Stimulated activated CD8-positive, alpha-beta memory T cell treated with anti-CD3 and anti-CD28 coated beads, Interleukin-15, amount 100 ng/mL, for 1 hour (primary cell): ENCODE data around the gene LIPG.
"Not testable (repeated sequence)": the region's sequence is repeated elsewhere in the genome, so short reads cannot be mapped to it uniquely, and the experiment has no call there.

Experiments
- DNase-seq: peaks from one replicate; pipeline ENCODE4 v3.0.0-alpha.2; 2020; ENCODE audit warnings: low read depth

The LIPG gene

GRCh38 chr18:49573835-49574234 is 12.0 kb downstream of the LIPG start:
- DNase-seq: no peak

- not testable (repeated sequence) for DNase-seq
These were observed 17.2 kb downstream of the LIPG start for GRCh38 chr18:49579041-49579440.

DNA sequence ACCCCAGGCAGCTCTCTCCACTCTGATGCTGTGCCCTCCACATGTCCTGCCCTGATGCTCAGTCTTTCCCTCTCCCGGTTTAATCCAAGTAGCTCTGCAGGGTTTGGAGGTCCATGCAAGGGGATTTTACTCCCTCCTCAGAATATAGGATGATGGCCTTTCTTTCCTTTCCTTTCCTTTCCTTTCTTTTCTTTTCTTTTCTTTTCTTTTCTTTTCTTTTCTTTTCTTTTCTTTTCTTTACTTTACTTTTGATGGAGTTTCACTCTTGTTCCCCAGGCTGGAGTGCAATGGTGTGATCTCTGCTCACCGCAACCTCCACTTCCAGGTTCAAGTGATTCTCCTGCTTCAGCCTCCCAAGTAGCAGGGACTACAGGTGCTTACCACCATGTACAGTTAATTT is 17.7 kb downstream of the LIPG start:
- not testable (repeated sequence) for DNase-seq

GRCh38 chr18:49580279-49580678 is 18.4 kb downstream of the LIPG start:
- DNase-seq: no peak

DNA sequence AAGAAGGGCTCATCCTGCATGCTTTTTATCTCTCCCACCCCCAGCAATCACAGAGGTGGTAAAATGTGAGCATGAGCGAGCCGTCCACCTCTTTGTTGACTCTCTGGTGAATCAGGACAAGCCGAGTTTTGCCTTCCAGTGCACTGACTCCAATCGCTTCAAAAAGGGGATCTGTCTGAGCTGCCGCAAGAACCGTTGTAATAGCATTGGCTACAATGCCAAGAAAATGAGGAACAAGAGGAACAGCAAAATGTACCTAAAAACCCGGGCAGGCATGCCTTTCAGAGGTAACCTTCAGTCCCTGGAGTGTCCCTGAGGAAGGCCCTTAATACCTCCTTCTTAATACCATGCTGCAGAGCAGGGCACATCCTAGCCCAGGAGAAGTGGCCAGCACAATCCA is 19.5 kb downstream of the LIPG start:
- DNase-seq: no peak

DNA sequence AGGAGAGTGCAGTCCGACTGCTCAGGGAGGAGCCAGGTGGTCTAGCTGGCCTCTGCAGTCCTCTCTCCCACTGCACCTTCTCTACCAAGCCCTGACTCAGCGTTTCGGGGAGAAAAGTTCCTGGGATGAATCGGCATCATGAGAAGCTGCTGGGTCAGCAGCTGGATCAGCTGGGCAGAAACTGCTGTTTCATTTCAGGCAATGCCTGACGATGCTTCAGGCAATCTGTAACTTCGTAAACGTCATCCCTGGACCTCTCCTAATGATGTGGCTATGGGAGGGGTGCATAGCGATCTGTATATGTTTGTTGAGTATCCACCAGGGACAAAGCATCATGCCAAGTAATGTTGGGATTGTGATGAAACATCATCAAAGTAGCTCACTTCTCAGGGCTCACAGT is 20.7 kb downstream of the LIPG start:
- DNase-seq: no peak

- no peak for DNase-seq
These were observed 22.5 kb downstream of the LIPG start for GRCh38 chr18:49584394-49584793.

GRCh38 chr18:49584951-49585350 is 23.1 kb downstream of the LIPG start:
- DNase-seq: not testable (repeated sequence)

GRCh38 chr18:49585781-49586663 is 24.2 kb downstream of the LIPG start:
- no peak for DNase-seq

DNA sequence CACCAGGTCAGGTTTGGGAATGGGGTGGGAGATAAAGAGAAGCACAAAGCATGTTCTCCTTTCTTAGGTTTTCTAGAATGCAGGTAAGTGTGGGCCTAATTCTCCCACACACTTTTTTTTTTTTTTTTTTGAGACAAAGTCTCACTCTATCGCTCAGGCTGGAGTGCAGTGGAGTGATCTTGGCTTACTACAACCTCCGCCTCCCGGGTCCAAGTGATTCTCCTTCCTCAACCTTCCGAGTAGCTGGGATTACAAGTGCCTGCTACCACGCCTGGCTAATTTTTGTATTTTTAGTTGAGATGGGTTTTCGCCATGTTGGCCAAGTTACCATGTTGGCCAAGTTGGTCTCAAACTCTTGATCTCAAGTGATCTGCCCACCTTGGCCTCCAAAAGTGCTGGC is 26.3 kb downstream of the LIPG start:
- no peak for DNase-seq

GRCh38 chr18:49588971-49589370 is 27.1 kb downstream of the LIPG start:
- no peak for DNase-seq

DNA sequence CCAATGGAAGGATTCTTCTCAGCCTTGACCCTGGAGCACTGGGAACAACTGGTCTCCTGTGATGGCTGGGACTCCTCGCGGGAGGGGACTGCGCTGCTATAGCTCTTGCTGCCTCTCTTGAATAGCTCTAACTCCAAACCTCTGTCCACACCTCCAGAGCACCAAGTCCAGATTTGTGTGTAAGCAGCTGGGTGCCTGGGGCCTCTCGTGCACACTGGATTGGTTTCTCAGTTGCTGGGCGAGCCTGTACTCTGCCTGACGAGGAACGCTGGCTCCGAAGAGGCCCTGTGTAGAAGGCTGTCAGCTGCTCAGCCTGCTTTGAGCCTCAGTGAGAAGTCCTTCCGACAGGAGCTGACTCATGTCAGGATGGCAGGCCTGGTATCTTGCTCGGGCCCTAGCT is 28.8 kb downstream of the LIPG start:
- no peak for DNase-seq

DNA sequence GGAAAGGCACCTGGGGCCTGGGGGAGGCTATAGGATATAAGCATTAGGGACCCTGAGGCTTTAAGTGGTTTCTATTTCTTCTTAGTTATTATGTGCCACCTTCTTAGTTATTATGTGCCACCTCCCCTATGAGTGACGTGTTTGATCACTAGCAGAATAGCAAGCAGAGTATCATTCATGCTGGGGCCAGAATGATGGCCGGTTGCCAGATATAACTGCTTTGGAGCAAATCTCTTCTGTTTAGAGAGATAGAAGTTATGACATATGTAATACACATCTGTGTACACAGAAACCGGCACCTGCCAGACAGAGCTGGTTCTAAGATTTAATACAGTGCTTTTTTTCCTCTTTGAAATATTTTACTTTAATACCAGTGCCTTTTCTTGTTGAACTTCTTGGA is 29.4 kb downstream of the LIPG start:
- no peak for DNase-seq

GRCh38 chr18:49591775-49592174 is 29.9 kb downstream of the LIPG start:
- no peak for DNase-seq

GRCh38 chr18:49596687-49597086 is 34.8 kb downstream of the LIPG start:
- DNase-seq: no peak

DNA sequence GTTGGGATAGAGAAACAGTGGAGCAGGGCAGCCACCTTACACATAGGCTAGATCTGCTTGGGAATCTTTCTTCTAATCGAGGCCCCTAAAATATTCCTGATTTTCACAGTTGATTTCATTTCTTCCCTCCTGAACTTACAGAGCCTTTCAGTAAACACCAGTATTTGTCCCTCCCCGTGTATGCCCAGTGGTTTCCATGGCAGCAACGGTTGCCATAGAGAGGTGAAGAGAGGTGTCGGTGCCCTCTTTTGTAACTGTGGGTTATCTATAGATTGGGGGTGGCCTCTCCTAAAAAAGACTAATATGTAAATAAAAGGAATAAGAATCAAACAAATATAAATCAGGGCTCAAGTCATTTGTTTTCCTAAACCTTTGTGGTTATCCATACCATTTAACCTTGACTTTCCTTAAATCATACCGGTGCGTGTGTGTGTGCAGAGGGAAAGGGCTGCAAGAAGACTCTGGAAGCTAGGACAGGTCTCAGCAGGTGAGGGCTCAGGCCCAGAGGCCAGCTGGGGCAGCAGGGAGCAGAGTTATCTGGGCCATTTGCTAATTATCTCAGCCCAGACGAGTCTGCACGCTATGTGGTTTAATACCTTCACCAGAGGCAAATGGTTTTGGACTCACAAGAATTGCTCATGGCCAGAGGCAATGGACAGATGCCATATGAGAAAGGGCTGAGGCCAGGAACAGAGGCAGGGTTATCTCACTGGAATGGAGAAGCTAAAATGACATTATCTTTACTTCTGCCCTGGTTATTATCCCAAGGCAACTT is 35.5 kb downstream of the LIPG start:
- DNase-seq: no peak

GRCh38 chr18:49601211-49601610 is 39.4 kb downstream of the LIPG start:
- DNase-seq: no peak

- DNase-seq: no peak
These were observed 46.8 kb downstream of the LIPG start for GRCh38 chr18:49608366-49609255.

GRCh38 chr18:49609256-49610021 is 47.6 kb downstream of the LIPG start:
- DNase-seq: no peak

DNA sequence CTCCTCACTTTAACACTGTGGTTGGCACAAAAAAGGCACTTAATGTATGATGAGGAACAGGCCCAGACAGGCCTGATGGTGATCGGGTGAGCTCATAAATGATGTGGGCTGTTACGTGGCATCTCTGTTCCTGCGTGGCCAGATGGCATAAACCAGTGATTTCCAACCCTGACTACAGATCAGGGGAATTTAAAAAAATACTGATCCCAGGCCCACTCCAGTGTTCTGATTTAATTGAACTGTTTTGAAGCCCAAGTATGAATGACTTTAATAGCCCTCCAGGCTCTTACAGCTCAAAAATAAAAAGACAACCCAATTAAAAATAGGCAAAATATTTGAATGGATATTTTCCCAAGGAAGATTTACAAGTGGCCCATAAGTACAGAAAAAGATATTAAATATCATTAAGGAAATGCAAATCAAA is 48.2 kb downstream of the LIPG start:
- DNase-seq: no peak

GRCh38 chr18:49611316-49611715 is 49.5 kb downstream of the LIPG start:
- DNase-seq: no peak
